GM19468 (cell line): ENCODE results near the gene NLRP8.
"Not testable (repeated sequence)": the region's sequence is repeated elsewhere in the genome, so short reads cannot be mapped to it uniquely, and the experiment has no call there.

Experiments used
- ATAC-seq: cut with Tn5 transposase; IDR thresholded peaks from one replicate; pipeline ENCODE4 v1.9.1; 2021; ENCODE audit warnings: mild to moderate bottlenecking, moderate library complexity, moderate number of reproducible peaks; ENCODE audit not compliant: unreplicated experiment; ENCODE audit errors: extremely low read depth

The NLRP8 gene

DNA sequence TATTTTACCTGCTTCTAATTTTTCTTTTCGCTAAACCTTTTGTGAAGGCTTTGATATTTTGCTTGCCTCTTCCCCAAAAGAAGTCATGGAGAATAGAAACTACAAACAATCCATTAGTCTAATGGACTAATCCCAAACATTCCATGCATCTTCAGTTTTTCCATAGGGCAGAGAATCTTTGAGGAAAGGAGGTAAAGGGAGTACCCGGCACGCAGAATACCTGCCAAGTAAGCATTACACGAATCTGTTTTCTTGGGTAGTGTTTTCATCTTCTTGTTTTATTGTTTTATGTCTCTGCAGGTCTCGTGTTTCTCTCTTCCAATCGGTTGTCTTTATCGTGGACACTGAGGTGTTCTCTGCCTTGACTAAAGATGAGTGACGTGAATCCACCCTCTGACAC is at the start of gene NLRP8:
TSS of gene NLRP8 (plus strand) at position 301 of the 400 bp plus-strand sequence.
- ATAC-seq: no peak

DNA sequence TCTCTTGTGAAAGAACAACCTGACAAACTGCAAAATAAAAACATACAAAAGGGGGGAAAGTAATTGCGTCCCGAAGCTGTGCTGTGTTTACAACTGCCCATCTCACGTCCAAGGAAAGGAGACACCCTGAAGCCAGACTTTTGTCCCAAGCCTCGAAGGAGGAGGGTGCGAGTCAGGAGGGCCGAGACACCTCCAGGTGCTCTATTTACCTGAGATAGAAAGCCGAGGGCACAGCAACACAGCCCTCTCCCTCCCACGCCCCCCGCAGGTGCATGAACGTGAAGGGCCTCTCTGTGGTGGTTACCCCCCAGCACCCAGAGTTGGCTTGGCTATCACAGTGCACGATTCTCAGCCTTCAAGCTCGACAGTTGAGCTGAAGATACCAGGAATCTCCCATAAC is 48.7 kb upstream of the NLRP8 start:
- no peak for ATAC-seq

DNA sequence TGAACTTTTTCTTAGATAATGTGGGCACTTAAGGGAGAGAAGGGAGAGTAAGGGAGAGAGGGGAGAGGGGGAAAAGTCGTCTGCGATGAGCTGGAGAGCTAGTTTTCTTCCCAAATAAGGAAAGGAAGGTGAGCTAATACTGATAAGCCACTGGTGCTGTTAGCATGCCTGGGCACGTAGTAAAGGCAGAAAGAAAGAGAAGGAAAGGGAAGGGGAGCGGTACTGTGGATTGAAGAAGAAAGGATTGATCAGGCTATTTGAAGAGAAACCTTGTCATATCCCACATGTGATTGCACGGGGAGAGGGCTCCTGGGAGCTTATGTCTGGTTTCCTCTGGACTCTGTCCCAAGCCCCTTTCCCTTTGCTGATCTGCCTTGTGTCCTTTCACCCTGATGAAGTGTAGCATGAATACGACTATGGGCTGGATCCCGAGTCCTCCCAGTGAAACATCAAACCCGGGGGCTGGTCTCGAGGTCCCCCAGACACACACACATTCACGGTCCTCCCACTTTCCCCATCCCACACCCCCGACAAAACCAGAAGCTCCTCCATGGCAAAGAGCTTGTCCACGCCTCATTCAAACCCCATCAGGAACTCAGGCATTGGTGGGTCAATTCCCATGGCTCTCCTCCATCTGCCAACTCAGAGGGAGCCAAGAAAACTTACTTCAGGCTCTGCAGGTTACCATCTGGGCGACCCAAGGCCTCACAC is 46.1 kb upstream of the NLRP8 start:
- ATAC-seq: no peak

DNA sequence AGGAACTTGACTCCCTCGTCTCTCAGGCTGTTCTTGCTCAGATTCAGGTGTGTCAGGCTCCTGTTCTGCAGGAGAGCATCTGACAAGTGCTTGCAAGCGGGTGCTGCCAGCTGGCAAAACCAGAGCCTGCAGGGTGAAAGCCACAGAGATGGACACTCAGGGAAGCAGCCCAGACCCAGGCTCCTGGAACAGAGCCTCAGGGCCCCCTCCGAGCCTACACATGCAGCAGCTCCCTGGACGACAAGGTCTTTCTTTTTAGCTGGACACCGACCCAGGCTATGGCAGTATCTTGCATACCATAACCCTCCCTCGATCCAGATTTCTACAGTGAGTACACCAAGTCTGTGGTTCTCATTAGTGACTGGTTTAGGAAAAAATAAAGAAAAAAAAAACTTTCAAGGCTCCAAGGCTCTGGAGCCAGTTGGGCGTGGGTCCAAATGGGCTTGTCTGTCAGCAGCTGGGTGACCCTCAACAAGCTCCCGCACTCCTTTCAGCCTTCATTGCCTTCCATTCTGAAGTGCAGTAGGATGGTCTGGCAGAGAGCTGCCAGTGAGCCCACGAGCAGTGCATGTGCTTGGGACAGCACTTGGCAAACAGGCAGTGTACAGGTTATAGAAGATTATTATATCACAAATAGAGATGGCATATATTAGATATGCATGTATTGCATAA is 45.4 kb upstream of the NLRP8 start:
- ATAC-seq: no peak

DNA sequence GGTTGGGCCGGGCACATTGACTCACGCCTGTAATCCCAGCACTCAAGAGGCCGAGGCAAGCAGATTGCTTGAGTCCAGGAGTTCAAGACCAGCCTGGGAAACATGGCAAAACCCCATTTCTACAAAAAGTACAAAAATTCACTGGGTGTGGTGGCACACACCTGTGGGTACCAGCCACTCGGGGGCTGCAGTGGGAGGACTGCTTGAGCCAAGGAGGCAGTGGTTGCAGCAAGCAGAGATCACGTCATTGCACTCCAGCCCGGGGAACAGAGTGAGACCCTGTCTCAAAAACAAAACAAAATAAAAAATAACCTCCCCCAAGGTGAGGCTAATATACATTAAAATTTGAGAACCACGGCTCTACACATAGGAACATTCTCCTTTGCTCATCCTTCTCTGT is 40.3 kb upstream of the NLRP8 start:
- no peak for ATAC-seq

DNA sequence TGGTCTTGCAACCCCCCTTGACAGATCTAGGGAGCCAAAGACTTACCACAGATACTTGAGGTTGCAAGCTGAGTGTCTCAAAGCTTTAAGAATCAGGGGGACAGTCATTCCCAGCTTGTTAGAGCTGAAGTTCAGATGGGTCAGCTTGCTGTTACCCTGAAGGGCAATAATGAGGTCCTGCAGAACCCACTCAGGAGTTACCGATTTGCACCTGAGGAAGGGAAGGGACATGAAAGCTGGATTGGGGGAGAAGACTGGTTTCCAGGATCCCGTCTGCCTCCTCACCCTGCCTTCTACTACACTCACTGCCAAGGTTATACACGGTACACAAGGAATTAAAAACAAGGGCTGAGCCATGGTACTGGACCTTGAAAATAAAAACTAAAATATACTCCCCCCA is 39.9 kb upstream of the NLRP8 start:
- ATAC-seq: no peak

DNA sequence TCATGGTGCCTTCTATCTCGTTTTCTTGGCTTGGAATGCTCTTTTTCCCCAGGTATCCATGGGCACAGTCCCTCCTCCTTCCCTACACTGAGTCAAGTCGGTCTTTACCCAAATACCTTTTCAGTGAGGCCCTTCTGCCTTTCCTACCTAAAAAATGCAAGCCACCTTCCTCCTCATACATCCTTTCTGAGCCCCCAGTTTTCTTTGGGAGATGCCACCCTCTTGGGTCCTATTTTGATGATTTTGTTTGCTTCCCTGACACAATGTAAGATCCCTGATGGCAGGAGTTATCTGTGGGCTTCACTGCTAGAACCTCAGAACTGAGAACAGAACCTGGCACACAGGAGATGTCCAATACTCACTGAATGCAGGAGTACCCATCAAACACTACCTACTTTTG is 37.8 kb upstream of the NLRP8 start:
- ATAC-seq: no peak

DNA sequence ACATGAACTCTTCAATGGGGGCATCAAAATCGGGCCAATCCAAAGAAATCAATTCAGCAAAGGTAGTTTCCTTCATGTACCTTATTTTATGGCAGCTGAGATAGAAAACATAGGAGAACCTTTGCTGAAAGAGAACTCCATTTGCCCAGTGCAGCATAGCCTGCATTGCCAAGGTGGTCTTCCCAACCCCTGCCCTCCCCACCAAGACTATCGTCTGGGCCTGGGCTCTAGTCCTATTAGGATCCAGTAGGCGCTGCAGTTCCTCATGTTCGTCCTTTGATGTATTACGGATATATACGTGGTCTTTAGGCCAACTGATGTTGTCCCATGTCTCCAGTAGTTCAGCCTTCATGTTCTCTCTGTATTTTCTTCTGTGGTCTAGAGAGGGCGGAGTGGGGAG is 34.7 kb upstream of the NLRP8 start:
- no peak for ATAC-seq

DNA sequence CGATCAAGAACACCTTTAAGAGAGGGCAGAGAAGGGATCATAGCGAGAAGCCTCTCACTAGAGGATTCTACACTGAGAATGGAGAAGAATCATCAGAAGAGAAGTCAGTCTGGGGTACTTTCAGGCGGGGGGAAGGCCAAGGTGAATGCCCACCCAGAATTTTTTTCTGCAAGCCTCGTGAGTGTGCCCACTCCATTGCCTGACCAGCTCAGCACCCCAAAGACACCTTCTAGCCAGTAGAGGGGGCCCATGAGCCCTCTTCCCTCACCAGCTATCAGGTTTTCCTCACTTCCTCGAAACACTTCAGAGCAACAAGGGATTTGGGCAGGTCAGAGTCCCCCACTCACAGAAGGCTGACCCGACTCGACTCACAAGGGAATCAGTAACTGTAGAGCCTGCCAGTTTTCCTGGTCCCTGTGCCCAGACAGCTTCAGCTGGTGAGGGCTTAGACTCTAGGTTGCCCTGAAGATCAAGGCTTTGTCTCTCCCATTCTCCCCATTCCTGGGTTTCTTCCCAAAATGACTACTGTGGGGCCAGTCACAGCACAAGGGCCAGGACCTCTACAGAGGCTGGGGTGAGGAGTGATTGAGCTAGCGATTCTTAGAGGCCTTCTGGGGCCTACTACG is 33.9 kb upstream of the NLRP8 start:
- no peak for ATAC-seq

DNA sequence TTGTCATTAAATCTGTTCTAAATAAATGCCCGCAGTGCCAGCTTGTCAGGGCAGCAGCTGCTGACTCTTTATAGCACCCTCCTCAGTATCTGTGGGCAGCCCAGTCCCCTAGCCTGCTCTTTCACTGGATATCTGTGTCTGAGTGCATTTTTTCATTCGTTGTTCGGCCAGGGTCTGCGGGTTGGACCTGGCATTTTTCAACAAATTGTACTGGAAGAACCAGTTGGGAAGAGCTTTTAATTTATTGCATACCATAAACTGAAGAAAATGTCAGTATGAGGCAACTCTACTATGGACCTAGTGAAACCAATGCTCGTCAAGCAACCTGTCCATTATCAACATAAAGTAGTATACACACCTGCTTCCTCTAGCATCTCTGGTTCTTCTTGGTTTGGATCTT is 24.1 kb upstream of the NLRP8 start:
- ATAC-seq: no peak

DNA sequence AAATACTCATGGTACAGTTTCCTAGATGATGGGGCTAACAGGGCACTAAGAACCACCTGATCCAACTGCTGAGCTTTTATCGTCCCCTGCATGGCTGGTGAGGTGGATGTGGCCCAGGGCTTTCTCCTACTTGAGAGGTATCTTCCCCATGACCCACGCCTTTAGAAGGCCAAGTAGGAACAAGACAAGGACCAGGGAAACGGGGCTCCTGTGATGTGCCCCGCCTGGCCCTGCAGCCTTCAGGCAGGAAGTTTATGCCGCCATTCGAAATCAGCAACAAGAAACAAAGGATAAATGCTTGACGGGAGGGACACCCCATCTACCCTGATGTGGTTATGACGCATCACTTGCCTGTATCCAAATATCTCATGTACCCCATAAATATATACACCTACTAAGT is 19.6 kb upstream of the NLRP8 start:
- ATAC-seq: no peak

DNA sequence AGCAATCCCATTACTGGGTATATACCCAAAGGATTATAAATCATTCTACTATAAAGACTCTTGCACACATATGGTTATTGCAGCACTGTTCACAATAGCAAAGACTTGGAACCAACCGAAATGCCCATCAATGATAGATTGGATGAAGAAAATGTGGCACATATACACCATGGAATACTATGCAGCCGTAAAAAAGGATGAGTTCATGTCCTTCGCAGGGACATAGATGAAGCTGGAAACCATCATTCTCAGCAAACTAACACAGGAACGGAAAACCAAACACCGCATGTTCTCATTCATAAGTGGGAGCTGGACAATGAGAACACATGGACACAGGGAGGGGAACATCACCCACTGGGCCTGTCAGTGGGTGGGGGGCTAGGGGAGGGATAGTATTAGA is 18.4 kb upstream of the NLRP8 start:
- ATAC-seq: not testable (repeated sequence)

DNA sequence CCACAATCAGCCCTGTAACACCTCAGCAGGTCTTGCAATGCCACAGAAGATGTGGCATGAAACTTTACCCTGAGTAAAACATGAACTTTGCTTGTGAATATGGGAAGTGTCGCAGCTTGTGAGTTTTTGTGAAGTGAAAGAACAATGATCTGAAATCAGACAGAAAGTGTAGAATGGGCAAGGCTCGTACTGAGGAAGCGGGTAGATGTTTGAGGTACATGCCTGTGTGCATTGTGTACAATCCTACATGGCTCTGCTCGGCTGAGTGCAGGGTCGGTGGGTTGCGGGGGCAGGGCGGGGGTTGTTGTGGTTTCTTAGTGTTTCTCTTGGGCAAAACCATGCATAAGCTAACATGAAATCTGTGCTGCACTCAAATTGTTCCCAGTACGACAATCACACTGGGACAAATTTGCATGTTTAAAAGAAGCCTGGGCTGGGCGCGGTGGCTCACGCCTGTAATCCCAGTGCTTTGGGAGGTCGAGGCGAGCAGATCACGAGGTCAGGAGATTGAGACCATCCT is 16.6 kb upstream of the NLRP8 start:
- no peak for ATAC-seq

DNA sequence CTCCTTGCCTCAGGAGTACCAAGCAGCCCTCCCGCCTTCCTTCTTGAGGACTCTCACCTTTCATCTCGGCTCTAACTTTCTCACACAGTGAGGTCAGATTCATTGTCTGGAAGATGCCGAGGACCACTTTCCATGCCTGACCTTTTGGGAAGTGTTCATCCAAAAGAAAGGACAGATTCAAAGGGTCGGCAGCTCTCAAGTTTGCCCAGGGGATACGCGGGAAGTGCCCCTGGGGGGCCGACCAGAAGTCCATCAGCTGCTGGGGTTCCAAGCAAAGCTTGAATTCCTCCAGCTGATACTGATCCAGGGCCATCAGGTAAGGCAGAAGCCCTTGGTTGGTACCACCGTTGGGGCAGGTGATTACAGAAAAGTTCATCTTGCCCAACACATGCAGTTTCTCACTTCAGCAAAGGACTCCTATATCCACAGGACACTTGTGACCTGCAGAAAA is 15.7 kb upstream of the NLRP8 start, which contains the start of gene NLRP13:
TSS of gene NLRP13 (minus strand) at position 401 of the 451 bp plus-strand sequence. CDS start at position 376, 25 bp downstream.
- no peak for ATAC-seq

DNA sequence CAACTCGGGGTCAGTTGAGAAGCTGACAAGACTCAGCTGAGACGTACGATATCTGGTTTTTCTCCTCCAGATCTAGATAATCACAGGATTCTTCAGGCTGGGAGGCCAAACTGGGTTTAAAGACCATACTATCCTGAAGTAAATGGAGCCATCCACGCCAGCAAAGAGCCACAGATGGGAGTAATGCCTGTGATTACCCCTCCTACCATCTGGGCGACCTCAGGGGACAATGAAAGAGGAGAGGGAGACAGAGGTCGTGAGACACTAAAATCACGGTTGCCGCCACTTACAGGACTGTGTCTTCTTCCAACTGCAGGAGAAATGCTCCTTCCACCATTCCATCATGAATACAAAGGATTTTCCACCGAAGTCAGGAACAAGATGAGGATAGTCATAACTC is 12.4 kb upstream of the NLRP8 start:
- ATAC-seq: no peak

DNA sequence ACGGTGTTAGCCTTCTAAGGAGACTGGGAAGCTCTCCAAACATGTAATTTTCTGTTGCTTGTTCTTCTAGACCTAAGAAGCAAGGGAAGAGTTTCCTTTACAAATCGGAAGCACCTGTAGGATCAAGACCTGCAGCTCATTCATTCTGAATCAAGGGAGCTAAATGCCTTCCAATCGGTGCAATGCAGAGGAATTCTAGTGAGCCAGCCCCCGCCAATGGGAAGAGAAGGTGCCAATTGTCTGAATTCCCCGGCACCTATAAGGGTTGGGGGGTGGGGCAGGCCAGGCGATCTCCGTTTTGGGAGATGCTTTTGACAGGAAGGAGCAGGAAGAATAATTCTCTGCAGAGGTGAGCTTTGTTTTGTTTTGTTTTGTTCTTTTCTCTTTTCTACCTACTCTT is 8.4 kb upstream of the NLRP8 start:
- ATAC-seq: no peak

DNA sequence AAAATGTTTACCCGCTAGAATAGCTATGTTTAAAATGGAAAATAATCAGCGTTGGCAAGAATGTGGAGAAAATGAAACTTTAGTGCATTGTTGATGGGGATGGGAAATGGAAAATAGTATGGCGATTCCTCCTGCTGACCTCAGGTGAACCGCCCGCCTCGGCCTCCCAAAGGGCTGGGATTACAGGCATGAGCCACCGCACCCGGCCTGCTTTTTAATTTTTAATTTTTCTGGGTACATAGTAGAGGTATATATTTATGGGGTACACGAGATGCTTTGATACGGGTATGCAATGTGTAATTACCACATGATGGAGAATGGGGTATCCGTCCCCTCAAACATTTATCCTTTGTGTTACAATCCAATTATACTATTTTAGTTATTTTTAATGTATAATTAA is 7.3 kb upstream of the NLRP8 start:
- ATAC-seq: no peak

DNA sequence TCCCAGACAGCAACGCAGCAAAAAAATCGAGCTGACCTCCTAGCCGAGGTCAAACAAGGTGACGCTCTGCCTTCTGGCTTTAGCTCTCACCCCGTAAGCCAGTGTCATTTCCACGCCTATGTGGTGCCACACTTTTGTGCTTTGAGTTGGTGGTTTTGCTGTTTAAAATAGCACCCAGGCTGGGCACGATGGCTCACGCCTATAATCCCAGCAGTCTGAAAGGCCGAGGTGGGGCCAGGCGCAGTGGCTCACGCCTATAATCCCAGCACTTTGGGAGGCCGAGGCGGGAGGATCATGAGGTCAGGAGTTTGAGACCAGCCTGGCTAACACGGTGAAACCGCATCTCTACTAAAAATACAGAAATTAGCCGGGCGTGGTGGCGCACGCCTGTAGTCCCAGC is 2.9 kb downstream of the NLRP8 start:
- not testable (repeated sequence) for ATAC-seq

DNA sequence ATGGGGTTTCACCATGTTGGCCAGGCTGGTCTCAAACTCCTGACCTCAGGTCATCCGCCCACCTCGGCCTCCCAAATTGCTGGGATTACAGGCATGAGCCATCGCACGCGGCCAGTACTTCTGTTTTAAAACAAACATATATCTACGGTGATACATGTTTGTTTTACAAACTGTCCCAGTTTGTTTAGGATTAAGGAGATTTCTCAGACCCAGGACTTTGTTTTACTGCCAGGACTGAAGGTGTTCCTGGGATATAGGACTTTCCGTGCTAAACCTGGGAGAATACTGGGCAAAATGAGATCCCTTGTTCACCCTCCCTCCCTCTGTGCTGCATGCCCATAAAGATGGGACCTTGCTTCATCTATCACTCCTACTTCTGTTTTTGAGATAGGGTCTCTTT is 8.8 kb downstream of the NLRP8 start:
- ATAC-seq: no peak

DNA sequence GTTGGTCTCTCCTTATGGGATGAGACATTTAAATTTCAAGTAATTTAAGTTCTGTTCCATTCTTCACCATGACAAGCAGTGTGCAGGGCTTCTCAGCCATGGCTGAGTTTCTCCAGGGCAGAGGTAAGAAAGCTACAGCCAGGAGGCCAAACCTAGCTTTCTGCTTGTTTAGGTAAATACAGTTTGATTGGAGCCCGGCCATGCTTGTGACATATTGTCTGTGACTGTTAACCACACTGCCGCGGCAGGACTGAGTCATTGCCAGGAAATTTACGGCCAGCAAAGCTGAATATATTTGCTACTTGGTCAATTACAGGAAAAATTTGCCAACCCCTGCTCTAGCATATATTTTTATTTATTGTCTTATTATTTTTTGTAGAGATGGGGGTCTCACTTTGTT is 10.7 kb downstream of the NLRP8 start:
- no peak for ATAC-seq

DNA sequence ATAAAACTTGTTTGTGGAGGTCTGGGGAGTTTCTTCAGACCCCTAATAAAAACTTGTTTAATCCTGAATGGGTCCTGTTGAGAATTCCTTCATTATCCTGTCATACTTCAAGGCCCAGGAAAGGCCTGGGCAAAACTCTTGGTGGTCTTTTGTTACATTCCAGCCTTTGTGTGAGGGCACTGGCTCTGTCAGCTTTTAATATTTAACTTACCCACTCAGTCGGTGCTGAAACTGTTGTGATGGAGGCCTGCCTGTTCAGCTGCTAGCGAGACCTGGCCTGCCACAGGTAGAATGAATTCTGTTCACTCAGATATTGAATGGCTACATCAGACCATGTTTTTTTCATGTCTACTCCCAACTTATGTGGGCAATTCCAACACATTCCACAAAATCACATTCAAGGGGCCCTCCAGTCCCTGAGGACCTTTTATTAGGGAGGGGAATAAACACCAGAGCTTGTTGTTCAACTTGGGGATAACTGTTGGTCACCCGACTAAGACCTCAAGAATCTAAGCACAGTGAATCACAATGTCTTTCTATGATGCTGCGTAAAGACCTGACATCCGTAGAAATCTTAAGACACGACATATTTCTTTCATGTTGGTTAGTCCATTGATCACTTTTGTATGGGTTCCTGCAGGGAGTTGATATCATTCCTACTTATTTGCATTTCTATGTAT is 12.5 kb downstream of the NLRP8 start:
- ATAC-seq: no peak
